Measurements from ENCODE around the gene SIGLEC14. TPM values are rescaled to one million over a fixed set of nuclear protein-coding genes. Genes with fewer than 3 reads are reported as not detected.

SIGLEC14 gene
- total RNA-seq, 2 donors from 2014 or later = not detected

DNA sequence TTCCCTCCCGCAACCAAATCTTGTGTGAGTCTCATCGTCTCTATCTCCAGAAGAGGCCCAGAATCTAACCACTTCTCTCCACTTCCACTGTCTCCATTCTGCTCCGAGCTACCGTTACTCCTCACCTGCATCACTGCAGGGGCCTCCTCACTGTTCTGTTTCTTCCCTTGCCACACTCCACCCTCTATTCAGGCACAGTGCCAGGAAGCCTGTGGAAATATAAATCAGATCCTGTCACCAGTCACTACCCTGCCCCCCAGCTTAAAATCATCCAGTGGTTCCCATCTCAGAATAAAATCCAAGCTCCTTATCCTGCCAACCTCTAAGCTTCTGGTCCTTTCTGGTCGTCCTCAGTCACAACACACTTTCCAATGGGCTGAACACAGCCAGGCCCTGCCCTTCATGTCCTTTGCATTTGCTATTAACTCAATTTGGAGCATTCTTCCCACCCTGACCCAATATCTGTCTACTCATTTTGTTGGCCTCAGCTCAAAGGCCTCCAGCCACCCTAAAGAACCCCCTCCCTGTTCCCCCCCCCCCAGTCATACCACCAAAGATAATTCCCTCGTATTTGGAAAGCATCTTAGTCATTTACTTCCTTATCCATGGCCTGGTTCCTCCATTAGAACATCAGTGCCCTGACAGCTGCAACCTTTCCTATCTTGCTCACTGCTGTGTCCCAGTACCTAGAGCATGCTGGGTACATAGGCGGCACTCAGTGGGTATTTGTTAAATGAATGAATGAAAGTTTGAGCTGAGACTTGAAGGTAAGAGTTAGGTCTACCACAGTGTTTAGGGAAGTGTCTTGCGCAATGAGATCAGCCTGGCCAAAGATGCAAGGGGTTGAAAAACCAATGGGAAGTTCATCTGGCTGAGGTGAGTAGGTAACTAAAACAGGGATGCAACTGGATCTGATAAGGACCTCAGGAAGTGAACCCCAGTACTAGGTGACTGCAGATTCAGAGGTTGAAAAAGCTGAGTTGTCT, 51.1 kb downstream of the SIGLEC14 start:
- Mint-ChIP-seq H3K27ac (peak overlapping the region; percentile 71 to 89), H3K4me3 (peak overlapping the region; percentile 97), H3K4me1 (ENCODE audit: low read depth in 2 of 2) (peaks cover 27 to 30% of the 10 kb centered on the region in 2 donors), H3K27me3 (peaks cover 0 to 3% of the 10 kb centered on the region in 2 donors), H3K9me3 (peaks cover 4% of the 10 kb centered on the region), H3K36me3 (no peaks in the 10 kb centered on the region)
- ATAC-seq (no peak), DNase-seq (ENCODE audit: low spot score) (no peak)

GRCh38 chr19:51594774-51595109, 51.9 kb downstream of the SIGLEC14 start:
- Mint-ChIP-seq H3K27me3 (no peaks in the 10 kb centered on the region), H3K36me3 (no peaks in the 10 kb centered on the region), H3K4me3 (peak overlapping the region; percentile 97), H3K9me3 (peaks cover 4% of the 10 kb centered on the region), H3K4me1 (ENCODE audit: low read depth in 2 of 2) (peaks cover 27 to 30% of the 10 kb centered on the region in 2 donors), H3K27ac (peak overlapping the region; percentile 71 to 89)
- DNase-seq (ENCODE audit: low spot score) = no peak
- ATAC-seq = peak in 1 of 2 donors; percentile 0

DNA sequence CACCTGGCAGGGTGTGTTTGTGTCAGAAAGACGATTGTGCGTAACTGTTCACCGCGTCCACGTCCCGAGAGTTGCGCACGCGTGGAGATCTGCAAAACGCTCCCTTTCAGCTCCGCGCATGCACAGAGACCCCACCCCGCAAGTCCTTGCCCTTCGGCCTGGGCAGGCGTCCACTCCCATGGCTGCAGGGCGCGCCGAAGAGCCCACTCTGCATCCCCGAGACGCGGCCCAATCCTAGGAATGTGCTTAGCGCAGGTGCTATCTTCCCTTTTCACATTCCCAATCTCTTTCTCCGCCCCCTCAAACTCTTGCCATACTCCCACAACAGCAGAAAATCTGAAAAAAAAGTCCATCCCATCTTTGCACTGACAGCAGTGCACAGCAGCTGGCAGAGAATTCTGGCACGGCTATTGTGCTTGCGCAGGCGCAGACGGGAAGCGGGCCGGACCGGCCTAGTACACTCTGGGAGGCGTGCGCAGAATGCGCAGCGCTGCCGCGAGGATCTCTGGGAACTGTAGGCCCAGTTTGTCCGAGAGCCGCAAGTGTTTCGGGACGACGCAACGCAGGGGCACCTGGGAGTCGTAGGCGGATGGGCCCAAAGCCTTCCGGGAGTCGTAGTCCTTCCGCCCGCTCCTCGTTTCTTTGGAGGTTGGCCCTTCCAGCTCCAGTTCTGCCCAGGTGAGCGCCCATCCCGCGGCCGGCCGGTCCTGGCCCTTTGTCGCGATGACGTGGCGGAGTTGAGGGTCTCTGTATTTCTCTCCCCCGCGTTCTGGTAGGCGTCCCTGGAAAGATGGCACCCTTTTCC, 52.5 kb downstream of the SIGLEC14 start:
- no peaks in the 10 kb centered on the region for H3K36me3 Mint-ChIP-seq
- peaks cover 4% of the 10 kb centered on the region for H3K9me3 Mint-ChIP-seq
- H3K4me3 Mint-ChIP-seq = peak overlapping the region; percentile 97
- peaks cover 27 to 30% of the 10 kb centered on the region in 2 donors for H3K4me1 Mint-ChIP-seq (ENCODE audit: low read depth in 2 of 2)
- ATAC-seq = peak; percentile 100
- peak; percentile 97 for DNase-seq (ENCODE audit: low spot score)
- no peaks in the 10 kb centered on the region for H3K27me3 Mint-ChIP-seq
- H3K27ac Mint-ChIP-seq = peak overlapping the region; percentile 71 to 89

DNA sequence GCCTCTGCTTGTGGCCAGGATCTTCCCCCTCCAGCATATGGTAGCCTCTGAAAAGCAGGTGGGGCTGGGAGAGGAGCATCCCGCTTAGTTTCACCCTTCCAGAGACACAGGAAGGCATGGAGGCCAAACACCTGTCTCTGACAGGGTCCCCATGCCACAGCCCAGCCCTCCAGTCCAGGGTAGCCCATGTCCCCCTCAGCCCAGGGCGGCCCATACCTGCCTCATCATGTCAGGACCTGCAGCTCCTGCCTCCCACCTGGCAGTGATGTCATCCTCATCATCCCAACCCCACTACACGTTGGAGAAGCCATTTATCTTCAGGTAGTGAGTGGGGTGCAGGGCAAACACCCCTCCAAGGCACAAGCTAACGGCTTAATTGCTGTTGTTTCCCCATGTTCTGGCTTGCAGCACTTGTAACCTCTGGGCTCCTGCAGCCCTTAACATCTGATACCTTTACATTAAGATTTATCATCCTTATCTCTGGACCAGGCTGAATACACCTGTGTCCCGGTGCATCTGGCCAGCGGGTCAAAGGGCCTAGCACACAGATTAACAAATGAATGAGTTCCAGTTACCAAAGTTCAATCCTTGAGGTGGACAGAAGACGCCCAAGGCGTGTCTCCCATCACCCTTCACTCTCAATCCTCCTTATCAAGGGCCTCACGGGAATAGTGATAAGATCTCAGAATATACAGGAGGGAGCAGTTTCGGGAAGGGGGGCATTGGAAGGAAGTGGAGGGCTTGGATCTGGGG, 53.3 kb downstream of the SIGLEC14 start:
- H3K4me1 Mint-ChIP-seq (ENCODE audit: low read depth in 2 of 2) = peaks cover 27 to 30% of the 10 kb centered on the region in 2 donors
- H3K36me3 Mint-ChIP-seq = peaks cover 1% of the 10 kb centered on the region
- peaks cover 4% of the 10 kb centered on the region for H3K9me3 Mint-ChIP-seq
- no peaks in the 10 kb centered on the region for H3K27me3 Mint-ChIP-seq
- no peak for DNase-seq (ENCODE audit: low spot score)
- peak overlapping the region; percentile 71 to 89 for H3K27ac Mint-ChIP-seq
- H3K4me3 Mint-ChIP-seq = peak overlapping the region; percentile 97
- no peak for ATAC-seq

Other genes starting within 250 kb of the SIGLEC14 start
- 1 to 10 TPM in 1 of 2 donors, under 1 TPM in 1; 0.28 to 1.5 TPM for gene SIGLEC10, start 229.2 kb downstream of the SIGLEC14 start, total RNA-seq
- not detected for gene SIGLEC8, start 188.4 kb downstream of the SIGLEC14 start, total RNA-seq
- not detected for gene CEACAM18, start 168.3 kb downstream of the SIGLEC14 start, total RNA-seq
- gene SIGLEC12, start 145.0 kb downstream of the SIGLEC14 start, total RNA-seq = under 1 TPM in 1 of 2 donors, not detected in 1; 0.70 TPM
- gene SIGLEC6, start 115.2 kb downstream of the SIGLEC14 start, total RNA-seq = 1 to 10 TPM in 1 of 2 donors, not detected in 1; 1.0 TPM
- gene ZNF175, start 75.5 kb downstream of the SIGLEC14 start, total RNA-seq = 10 to 100 TPM in 1 of 2 donors, 1 to 10 TPM in 1; 9.9 to 13.2 TPM
- gene SIGLEC5, start 16.4 kb downstream of the SIGLEC14 start, total RNA-seq = under 1 TPM; 0.22 to 0.64 TPM
- gene SPACA6, start 46.5 kb upstream of the SIGLEC14 start, total RNA-seq = 1 to 10 TPM; 2.7 to 3.0 TPM
- gene HAS1, start 77.2 kb upstream of the SIGLEC14 start, total RNA-seq = not detected
- gene FPR1, start 105.1 kb upstream of the SIGLEC14 start, total RNA-seq = under 1 TPM in 1 of 2 donors, not detected in 1; 0.69 TPM
- gene FPR2, start 114.4 kb upstream of the SIGLEC14 start, total RNA-seq = under 1 TPM; 0.31 to 0.56 TPM
- gene FPR3, start 148.3 kb upstream of the SIGLEC14 start, total RNA-seq = not detected
- gene ZNF577, start 241.1 kb upstream of the SIGLEC14 start, total RNA-seq = 1 to 10 TPM; 8.1 to 9.8 TPM

All from natural killer cell treated with Interleukin-12 subunit alpha and Interleukin-12 subunit beta and Interleukin-15 and Interleukin-18, amount 100 ng/mL, for 72 hours (primary cell).